ENCODE measurements around the gene PBLD. TPM values are rescaled to one million over a fixed set of nuclear protein-coding genes. Genes with fewer than 3 reads are reported as not detected.

The PBLD gene
- total RNA-seq, 2 donors from 2014 or later, result 2.7 to 4.5 TPM

GRCh38 chr10:68346774-68347173 lies 14.0 kb upstream of the PBLD start:
- no peak for DNase-seq (ENCODE audit: low spot score)
- Histone ChIP-seq H3K36me3 (peaks cover 53% of the 10 kb centered on the region), H3K27ac (no peak overlapping the region), H3K27me3 (no peaks in the 10 kb centered on the region), H3K9me3 (no peaks in the 10 kb centered on the region), H3K4me3 (no peak overlapping the region), H3K4me1 (no peaks in the 10 kb centered on the region)
- no peak for TF ChIP-seq CTCF (IDR thresholded peaks at IDR 0.05)

GRCh38 chr10:68345621-68346020 lies 12.9 kb upstream of the PBLD start:
- Histone ChIP-seq H3K36me3 (peaks cover 57% of the 10 kb centered on the region), H3K4me1 (no peaks in the 10 kb centered on the region), H3K9me3 (no peaks in the 10 kb centered on the region), H3K27ac (no peak overlapping the region), H3K27me3 (no peaks in the 10 kb centered on the region), H3K4me3 (no peak overlapping the region)
- DNase-seq (ENCODE audit: low spot score), result no peak
- TF ChIP-seq CTCF (IDR thresholded peaks at IDR 0.05), result no peak

GRCh38 chr10:68342909-68343516 lies 10.3 kb upstream of the PBLD start:
- Histone ChIP-seq H3K4me3 (no peak overlapping the region), H3K27ac (no peak overlapping the region), H3K27me3 (no peaks in the 10 kb centered on the region), H3K4me1 (peaks cover 0 to 5% of the 10 kb centered on the region in 2 donors), H3K9me3 (no peaks in the 10 kb centered on the region), H3K36me3 (peaks cover 71% of the 10 kb centered on the region)
- no peak for TF ChIP-seq CTCF (IDR thresholded peaks at IDR 0.05)
- no peak for DNase-seq (ENCODE audit: low spot score)

- Histone ChIP-seq H3K36me3 (peaks cover 69% of the 10 kb centered on the region), H3K4me1 (peaks cover 0 to 30% of the 10 kb centered on the region in 2 donors), H3K9me3 (no peaks in the 10 kb centered on the region), H3K4me3 (no peak overlapping the region), H3K27me3 (no peaks in the 10 kb centered on the region), H3K27ac (no peak overlapping the region)
- no peak for TF ChIP-seq CTCF (IDR thresholded peaks at IDR 0.05)
- DNase-seq (ENCODE audit: low spot score), result no peak
Measured at GRCh38 chr10:68340358-68341080, 7.8 kb upstream of the PBLD start.

- DNase-seq (ENCODE audit: low spot score), result no peak
- Histone ChIP-seq H3K36me3 (peaks cover 35% of the 10 kb centered on the region), H3K27me3 (no peaks in the 10 kb centered on the region), H3K4me1 (peaks cover 0 to 37% of the 10 kb centered on the region in 2 donors), H3K9me3 (no peaks in the 10 kb centered on the region), H3K27ac (no peak overlapping the region), H3K4me3 (no peak overlapping the region)
- no peak for TF ChIP-seq CTCF (IDR thresholded peaks at IDR 0.05)
Measured at GRCh38 chr10:68336754-68337351, 4.1 kb upstream of the PBLD start.

All from right atrium auricular region (tissue), 2 donors.